SK-N-SH treated with all-trans-retinoic acid at 6 μM for 48 hours (cell line): ENCODE data around the gene P3H1.

ENCODE experiments used
- ATAC-seq: fragments of 200-7000 bp; cut with Tn5 transposase; 3 replicates; pipeline ENCODE4 v1.9.1; 2020; ENCODE audit warnings: mild to moderate bottlenecking, moderate library complexity
- ARNTL ChIP-seq: fragments of 450-650 bp; formaldehyde crosslinking; IDR thresholded peaks from 2 replicates; pipeline ENCODE4 v1.5.0; 2020; ENCODE audit warnings: low read depth, mild to moderate bottlenecking, moderate library complexity, borderline replicate concordance
- BACH2 ChIP-seq: fragments of 250-450 bp; sonication (Bioruptor Pico); IDR thresholded peaks from 2 replicates; pipeline ENCODE4 v1.9.0; 2021; ENCODE audit warnings: mild to moderate bottlenecking, borderline replicate concordance
- ESRRG ChIP-seq: fragments of 250-450 bp; sonication (Bioruptor Pico); IDR thresholded peaks from 2 replicates; pipeline ENCODE4 v1.6.1; 2021; ENCODE audit warnings: mild to moderate bottlenecking
- ISL1 ChIP-seq: fragments of 250-450 bp; sonication (Bioruptor Pico); IDR thresholded peaks from 2 replicates; pipeline ENCODE4 v2.1.2; 2022; ENCODE audit warnings: mild to moderate bottlenecking, moderate library complexity
- OSR1 ChIP-seq: fragments of 250-450 bp; sonication (Bioruptor Pico); IDR thresholded peaks from 2 replicates; pipeline ENCODE4 v1.8.0; 2022; ENCODE audit warnings: moderate library complexity, mild to moderate bottlenecking, inconsistent platforms
- PPARA ChIP-seq: fragments of 250-450 bp; sonication (Bioruptor Pico); IDR thresholded peaks from 2 replicates; pipeline ENCODE4 v1.5.0; 2020; ENCODE audit warnings: mild to moderate bottlenecking, borderline replicate concordance
- RARB ChIP-seq: fragments of 250-450 bp; sonication (Bioruptor Pico); IDR thresholded peaks from 2 replicates; pipeline ENCODE4 v1.8.0; 2021; ENCODE audit warnings: mild to moderate bottlenecking, moderate library complexity
- SNAI2 ChIP-seq: fragments of 250-450 bp; sonication (Bioruptor Pico); IDR thresholded peaks from 2 replicates; pipeline ENCODE4 v1.5.0; 2020; ENCODE audit warnings: mild to moderate bottlenecking, moderate library complexity
- TCF4 ChIP-seq: fragments of 250-450 bp; sonication (Bioruptor Pico); IDR thresholded peaks from 2 replicates; pipeline ENCODE4 v1.8.0; 2021; ENCODE audit warnings: mild to moderate bottlenecking, moderate library complexity, borderline replicate concordance
- TOX ChIP-seq: fragments of 250-450 bp; sonication (Bioruptor Pico); IDR thresholded peaks from 2 replicates; pipeline ENCODE4 v1.8.0; 2021; ENCODE audit warnings: mild to moderate bottlenecking, moderate library complexity, borderline replicate concordance
- TSHZ2 ChIP-seq: fragments of 250-450 bp; sonication (Bioruptor Pico); IDR thresholded peaks from 2 replicates; pipeline ENCODE4 v1.5.0; 2020; ENCODE audit warnings: mild to moderate bottlenecking, moderate library complexity
- ZC3H10 ChIP-seq: fragments of 250-450 bp; sonication (Bioruptor Pico); IDR thresholded peaks from 2 replicates; pipeline ENCODE4 v1.5.1; 2021; ENCODE audit warnings: mild to moderate bottlenecking, moderate library complexity
- ZFP30 ChIP-seq: fragments of 450-650 bp; formaldehyde crosslinking; IDR thresholded peaks from 2 replicates; pipeline ENCODE4 v1.5.0; 2022; ENCODE audit warnings: mild to moderate bottlenecking, moderate library complexity
- ZNF565 ChIP-seq: fragments of 450-650 bp; formaldehyde crosslinking; conservative IDR thresholded peaks from 2 replicates; pipeline ENCODE4 v1.5.0; 2020; ENCODE audit warnings: low read depth, mild to moderate bottlenecking, moderate library complexity
- TF ChIP-seq, protein P1 (sequence below): fragments of 250-450 bp; sonication (Bioruptor Pico); IDR thresholded peaks from 2 replicates; pipeline ENCODE4 v1.5.1; 2021; ENCODE audit warnings: mild to moderate bottlenecking, moderate library complexity
- TF ChIP-seq, protein P2 (sequence below): fragments of 250-450 bp; sonication (Bioruptor Pico); IDR thresholded peaks from 2 replicates; pipeline ENCODE4 v1.8.0; 2020; ENCODE audit warnings: mild to moderate bottlenecking, moderate library complexity, borderline replicate concordance
- TF ChIP-seq, protein P3 (sequence below): fragments of 250-450 bp; sonication (Bioruptor Pico); IDR thresholded peaks from 2 replicates; pipeline ENCODE4 v1.8.0; 2021; ENCODE audit warnings: low read depth, mild to moderate bottlenecking, moderate library complexity, borderline replicate concordance
- TF ChIP-seq, protein P4 (sequence below): fragments of 250-450 bp; sonication (Bioruptor Pico); IDR thresholded peaks from 2 replicates; pipeline ENCODE4 v1.5.1; 2020; ENCODE audit warnings: low read depth, mild to moderate bottlenecking, moderate library complexity

Gene P3H1

DNA sequence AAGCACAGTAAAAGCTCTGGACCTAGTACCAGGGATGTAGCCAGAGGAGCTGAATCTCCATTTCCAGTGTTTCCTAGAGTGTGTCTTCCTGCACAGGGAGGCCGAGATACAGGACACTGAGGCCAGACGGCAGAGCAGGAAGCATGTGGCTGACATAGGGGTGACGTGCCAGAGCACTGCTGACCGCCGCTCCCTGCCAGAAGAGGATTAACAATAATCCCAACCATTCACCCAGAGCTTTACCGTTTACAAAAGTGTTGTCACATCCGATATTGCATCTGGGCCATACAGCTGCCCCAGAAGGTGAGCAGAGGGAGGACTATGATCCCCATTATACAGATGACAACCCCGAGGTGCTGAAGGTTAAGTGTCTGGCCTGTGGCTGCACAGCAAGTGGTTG, 21.0 kb downstream of the P3H1 start (continued):
- TF ChIP-seq TSHZ2 (no peak), RARB (no peak), ESRRG (CRISPR knock-in tag) (no peak), BACH2 (CRISPR knock-in tag) (no peak)
- TF ChIP-seq, protein P1, sequence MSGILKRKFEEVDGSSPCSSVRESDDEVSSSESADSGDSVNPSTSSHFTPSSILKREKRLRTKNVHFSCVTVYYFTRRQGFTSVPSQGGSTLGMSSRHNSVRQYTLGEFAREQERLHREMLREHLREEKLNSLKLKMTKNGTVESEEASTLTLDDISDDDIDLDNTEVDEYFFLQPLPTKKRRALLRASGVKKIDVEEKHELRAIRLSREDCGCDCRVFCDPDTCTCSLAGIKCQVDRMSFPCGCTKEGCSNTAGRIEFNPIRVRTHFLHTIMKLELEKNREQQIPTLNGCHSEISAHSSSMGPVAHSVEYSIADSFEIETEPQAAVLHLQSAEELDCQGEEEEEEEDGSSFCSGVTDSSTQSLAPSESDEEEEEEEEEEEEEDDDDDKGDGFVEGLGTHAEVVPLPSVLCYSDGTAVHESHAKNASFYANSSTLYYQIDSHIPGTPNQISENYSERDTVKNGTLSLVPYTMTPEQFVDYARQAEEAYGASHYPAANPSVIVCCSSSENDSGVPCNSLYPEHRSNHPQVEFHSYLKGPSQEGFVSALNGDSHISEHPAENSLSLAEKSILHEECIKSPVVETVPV (CRISPR knock-in tag), result no peak

GRCh38 chr1:42744148-42744413, 22.7 kb downstream of the P3H1 start:
- no peak for ATAC-seq
- TF ChIP-seq, protein P2, sequence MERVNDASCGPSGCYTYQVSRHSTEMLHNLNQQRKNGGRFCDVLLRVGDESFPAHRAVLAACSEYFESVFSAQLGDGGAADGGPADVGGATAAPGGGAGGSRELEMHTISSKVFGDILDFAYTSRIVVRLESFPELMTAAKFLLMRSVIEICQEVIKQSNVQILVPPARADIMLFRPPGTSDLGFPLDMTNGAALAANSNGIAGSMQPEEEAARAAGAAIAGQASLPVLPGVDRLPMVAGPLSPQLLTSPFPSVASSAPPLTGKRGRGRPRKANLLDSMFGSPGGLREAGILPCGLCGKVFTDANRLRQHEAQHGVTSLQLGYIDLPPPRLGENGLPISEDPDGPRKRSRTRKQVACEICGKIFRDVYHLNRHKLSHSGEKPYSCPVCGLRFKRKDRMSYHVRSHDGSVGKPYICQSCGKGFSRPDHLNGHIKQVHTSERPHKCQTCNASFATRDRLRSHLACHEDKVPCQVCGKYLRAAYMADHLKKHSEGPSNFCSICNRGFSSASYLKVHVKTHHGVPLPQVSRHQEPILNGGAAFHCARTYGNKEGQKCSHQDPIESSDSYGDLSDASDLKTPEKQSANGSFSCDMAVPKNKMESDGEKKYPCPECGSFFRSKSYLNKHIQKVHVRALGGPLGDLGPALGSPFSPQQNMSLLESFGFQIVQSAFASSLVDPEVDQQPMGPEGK (CRISPR knock-in tag), result no peak
- no peak for TF ChIP-seq OSR1 (CRISPR knock-in tag)
- no peak for TF ChIP-seq ESRRG (CRISPR knock-in tag)
- TF ChIP-seq, protein P3, sequence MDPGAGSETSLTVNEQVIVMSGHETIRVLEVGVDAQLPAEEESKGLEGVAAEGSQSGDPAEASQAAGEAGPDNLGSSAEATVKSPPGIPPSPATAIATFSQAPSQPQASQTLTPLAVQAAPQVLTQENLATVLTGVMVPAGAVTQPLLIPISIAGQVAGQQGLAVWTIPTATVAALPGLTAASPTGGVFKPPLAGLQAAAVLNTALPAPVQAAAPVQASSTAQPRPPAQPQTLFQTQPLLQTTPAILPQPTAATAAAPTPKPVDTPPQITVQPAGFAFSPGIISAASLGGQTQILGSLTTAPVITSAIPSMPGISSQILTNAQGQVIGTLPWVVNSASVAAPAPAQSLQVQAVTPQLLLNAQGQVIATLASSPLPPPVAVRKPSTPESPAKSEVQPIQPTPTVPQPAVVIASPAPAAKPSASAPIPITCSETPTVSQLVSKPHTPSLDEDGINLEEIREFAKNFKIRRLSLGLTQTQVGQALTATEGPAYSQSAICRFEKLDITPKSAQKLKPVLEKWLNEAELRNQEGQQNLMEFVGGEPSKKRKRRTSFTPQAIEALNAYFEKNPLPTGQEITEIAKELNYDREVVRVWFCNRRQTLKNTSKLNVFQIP (CRISPR knock-in tag), result no peak
- no peak for TF ChIP-seq TSHZ2
- no peak for TF ChIP-seq ARNTL
- no peak for TF ChIP-seq ZFP30 (CRISPR knock-in tag)
- TF ChIP-seq, protein P1 (CRISPR knock-in tag), result no peak
- no peak for TF ChIP-seq PPARA
- TF ChIP-seq ISL1, result no peak
- no peak for TF ChIP-seq TCF4 (CRISPR knock-in tag)
- TF ChIP-seq, all 23 proteins: peak for 0

DNA sequence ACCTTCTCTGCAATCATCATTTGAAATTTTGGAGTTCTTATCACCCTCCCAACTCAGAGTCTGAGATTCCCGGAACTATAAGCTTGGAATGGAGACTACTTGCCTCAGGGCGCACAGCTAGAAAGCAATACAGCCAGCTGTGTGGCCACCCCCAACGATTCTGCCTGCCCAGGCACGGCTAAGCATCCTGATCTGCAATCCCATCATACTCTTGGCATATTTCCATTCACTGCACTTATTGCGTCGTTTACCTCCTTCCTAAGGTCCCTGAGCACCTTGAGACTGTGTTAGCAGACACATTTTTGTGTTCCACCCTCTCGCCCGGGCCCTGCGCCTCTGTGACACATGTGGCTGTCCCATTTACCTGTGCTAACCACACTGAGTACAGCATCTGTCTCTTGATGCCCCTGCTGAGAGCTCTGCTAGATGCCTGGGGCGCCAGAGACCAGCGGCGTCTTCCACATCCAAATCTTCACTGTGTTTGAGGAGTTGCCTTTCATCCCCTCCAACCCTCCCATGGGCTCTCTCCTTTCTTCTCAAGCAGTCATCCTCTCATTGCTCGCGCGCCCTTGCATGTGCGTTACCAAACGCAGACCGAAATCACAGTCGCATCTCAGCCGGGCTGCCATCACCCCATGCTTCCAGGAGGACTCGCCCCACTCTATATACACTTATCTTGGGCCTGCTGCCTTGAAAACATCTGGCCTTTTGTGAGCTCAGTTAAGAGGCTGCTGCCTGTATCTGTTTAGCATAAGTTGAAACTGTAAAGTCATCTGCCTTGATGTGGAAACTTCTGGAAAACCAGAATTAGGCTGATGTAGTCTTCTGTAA, 23.3 kb downstream of the P3H1 start:
- ATAC-seq, result no peak
- TF ChIP-seq SNAI2 (CRISPR knock-in tag) (no peak), ZC3H10 (CRISPR knock-in tag) (no peak), TOX (CRISPR knock-in tag) (no peak), TCF4 (CRISPR knock-in tag) (no peak), ZNF565 (CRISPR knock-in tag) (no peak), RARB (no peak), PPARA (no peak), ISL1 (no peak), ESRRG (CRISPR knock-in tag) (no peak), TSHZ2 (no peak)
- TF ChIP-seq, protein P4, sequence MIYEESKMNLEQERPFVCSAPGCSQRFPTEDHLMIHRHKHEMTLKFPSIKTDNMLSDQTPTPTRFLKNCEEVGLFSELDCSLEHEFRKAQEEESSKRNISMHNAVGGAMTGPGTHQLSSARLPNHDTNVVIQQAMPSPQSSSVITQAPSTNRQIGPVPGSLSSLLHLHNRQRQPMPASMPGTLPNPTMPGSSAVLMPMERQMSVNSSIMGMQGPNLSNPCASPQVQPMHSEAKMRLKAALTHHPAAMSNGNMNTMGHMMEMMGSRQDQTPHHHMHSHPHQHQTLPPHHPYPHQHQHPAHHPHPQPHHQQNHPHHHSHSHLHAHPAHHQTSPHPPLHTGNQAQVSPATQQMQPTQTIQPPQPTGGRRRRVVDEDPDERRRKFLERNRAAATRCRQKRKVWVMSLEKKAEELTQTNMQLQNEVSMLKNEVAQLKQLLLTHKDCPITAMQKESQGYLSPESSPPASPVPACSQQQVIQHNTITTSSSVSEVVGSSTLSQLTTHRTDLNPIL, result no peak
